Fibroblast of villous mesenchyme (primary cell): ENCODE measurements around the gene BRPF3. TPM values are rescaled to one million over a fixed set of nuclear protein-coding genes. Genes with fewer than 3 reads are reported as not detected.

Source experiments
- DNase-seq: peaks from one replicate; pipeline ENCODE4 v3.0.0-alpha.2; 2010; ENCODE audit warnings: low read depth
- H3K4me3 ChIP-seq: 2 replicates; pipeline ENCODE4 v1.5.1; 2011; ENCODE audit warnings: low read depth, mild to moderate bottlenecking, low read length
- total RNA-seq: library from RNA; depleted of rRNA; stranded (reverse); fragments of >200 nt; gene quantifications from 2 replicates; pipeline ENCODE4 v1.2.3, GENCODE V29; 2012
- TF ChIP-seq, protein P1 (sequence below): IDR thresholded peaks from 2 replicates; pipeline ENCODE4 v1.5.1; 2012; ENCODE audit warnings: low read depth, mild to moderate bottlenecking, low read length; ENCODE audit not compliant: insufficient read depth

BRPF3 gene
- total RNA-seq, 1 donor, result 22.5 TPM

DNA sequence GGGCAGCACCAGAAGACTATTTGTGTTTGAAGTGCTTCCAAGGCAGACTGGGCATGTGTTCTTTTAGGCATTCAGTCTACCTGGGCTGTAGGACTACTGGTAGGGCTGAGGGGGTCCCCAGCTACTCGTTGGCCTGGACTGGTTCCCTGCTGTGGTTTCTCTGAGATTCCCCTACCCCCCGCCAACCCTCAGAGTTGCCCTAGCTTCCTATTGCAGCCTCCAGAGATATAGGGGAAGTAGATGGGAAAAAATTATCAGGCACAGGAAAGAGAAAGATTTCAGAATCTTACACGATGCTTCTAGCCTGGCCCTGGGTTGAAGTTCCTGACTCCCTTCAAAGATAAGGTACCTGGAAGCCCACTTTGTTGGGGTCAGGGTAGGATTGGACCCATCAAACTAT lies 22.5 kb downstream of the BRPF3 start:
- H3K4me3 ChIP-seq, result no peak overlapping the region
- TF ChIP-seq, protein P1, sequence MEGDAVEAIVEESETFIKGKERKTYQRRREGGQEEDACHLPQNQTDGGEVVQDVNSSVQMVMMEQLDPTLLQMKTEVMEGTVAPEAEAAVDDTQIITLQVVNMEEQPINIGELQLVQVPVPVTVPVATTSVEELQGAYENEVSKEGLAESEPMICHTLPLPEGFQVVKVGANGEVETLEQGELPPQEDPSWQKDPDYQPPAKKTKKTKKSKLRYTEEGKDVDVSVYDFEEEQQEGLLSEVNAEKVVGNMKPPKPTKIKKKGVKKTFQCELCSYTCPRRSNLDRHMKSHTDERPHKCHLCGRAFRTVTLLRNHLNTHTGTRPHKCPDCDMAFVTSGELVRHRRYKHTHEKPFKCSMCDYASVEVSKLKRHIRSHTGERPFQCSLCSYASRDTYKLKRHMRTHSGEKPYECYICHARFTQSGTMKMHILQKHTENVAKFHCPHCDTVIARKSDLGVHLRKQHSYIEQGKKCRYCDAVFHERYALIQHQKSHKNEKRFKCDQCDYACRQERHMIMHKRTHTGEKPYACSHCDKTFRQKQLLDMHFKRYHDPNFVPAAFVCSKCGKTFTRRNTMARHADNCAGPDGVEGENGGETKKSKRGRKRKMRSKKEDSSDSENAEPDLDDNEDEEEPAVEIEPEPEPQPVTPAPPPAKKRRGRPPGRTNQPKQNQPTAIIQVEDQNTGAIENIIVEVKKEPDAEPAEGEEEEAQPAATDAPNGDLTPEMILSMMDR, result no peak
- DNase-seq, result no peak

DNA sequence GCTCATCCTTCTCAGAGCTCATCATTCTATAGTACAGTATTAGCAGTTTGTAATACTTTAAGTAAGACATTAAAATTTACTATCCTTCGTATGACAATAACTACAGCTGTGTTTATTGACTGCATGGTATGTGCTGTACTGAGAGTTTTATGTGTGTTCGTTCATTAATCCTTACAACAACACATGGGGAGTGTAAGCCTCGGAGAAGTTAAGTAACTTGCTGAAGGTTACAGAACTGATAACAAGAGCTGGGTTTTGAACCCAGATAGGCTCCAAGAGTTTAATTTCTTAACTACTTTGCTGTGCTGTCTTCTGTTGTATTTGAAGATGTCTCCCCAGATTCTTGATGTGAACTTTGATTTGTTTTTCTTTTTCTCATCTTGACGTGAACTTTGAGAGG lies 23.7 kb downstream of the BRPF3 start:
- no peak overlapping the region for H3K4me3 ChIP-seq
- TF ChIP-seq, protein P1, result no peak
- peak; percentile 78 for DNase-seq

DNA sequence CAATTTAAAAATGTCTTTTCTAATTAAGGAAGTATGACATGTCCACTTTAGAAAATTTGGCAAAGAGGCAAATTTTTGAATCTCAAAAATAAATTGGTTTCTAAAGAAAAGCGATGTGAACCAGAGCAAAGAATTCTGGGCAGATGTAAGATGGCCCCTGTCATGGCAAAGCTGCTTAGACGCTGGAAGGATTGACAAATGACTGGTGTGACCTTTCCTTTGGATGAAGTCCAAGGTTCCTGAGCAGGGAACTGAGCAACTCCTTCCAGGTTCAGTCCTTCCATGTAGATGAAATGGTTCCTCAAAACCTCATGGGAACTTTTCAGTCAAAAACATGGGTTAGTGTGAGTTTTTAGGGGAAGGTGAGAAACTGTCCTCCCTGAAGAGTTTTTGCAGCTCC lies 25.1 kb downstream of the BRPF3 start:
- H3K4me3 ChIP-seq, result no peak overlapping the region
- DNase-seq, result no peak
- TF ChIP-seq, protein P1, result no peak

DNA sequence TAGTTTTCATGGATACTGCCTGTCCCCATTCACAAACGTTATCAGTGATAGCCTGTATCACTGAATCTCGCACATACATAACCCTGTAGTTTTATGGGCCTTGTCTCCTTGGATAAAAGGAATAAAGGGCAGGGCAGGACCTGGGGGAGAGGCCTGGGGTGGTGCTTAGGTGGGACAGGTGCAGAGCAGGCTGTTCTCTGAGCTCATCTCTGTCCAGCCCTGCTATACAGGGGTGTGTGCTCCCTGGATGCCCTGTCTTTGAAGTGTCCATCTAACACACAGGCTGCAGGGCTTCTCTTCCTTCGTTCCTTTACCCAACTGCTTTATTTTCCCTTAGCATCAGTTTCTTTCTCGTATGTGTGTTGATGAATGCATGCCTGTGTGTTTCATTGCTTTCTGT lies 26.4 kb downstream of the BRPF3 start:
- no peak for DNase-seq
- TF ChIP-seq, protein P1, result no peak
- no peak overlapping the region for H3K4me3 ChIP-seq

DNA sequence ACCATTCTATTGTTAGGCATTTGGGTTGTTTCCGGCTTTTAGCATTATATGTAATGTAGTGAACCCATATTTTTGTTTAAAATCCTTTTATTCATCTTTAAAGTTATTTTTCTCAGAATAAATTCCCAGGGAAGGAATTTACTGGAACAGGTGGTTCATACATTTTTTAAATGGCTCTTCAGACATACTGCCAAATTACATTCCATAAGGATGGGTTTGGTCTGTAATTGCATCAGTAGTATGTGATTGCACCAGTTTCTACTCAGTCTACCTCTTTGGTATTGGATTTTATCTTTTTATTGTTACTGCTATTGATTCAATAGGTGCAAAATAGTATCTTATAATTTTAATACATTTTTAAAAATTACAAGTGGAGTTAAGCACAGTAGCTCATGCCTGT lies 27.2 kb downstream of the BRPF3 start:
- TF ChIP-seq, protein P1, result no peak
- no peak for DNase-seq
- H3K4me3 ChIP-seq, result no peak overlapping the region

DNA sequence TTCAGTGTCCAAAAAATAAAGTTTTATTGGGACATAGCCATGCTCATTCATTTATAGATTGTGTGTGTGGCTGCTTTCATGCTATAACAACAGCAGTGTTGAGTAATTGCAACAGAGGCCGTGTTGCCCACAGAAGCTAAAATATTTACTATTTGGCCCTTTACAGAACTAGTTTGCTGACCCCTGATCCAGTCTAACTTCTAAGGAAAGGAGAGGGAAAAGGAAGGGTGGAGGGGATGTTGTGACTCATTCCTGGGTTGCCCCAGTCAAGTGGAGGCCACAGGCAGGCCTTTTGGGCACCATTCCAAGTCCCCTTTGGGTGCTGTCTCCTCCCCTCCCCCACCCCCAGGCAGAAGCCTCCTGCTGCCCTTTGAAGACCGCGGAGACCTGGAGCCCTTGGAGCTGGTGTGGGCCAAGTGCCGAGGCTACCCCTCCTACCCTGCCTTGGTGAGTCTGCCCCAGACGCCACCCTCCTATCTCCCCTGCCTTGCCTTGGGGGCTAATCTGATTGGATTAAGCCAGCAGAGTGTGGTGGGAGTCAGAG lies 28.4 kb downstream of the BRPF3 start:
- DNase-seq, result peak; percentile 69
- no peak overlapping the region for H3K4me3 ChIP-seq
- TF ChIP-seq, protein P1, result no peak

DNA sequence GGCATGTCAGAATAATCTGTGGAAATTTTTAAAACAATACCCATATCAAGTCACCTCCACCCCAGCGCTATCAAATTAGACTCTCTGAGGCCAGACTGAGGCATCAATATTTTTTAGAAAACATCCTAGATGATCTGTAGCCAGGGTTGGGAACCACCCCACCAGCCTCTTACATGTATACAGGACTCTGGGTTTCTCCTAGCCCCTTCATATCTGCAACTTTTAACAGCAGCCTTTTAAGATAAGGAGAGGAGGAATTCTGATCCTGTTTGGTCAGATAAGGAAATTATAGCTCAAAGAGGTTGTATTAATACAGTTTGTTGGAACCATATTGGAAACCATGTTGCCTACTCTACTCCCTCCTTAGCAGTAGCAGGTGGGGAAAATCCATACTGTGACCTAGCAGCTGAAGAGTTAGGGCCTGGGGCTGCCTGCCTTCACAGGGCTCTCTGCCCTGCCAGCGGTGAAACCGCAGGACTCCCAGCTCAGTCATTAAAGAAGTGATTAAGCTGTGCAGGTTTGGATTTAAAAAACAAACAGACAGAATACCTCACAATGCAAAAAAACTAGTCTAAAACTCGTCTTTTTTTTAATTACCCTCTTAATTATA lies 30.0 kb downstream of the BRPF3 start:
- H3K4me3 ChIP-seq, result no peak overlapping the region

More for the DNA sequence above, 30.0 kb downstream of the BRPF3 start:
- no peak for DNase-seq
- TF ChIP-seq, protein P1, result no peak
